GM23248 (cell line): ENCODE measurements around the gene RPAP2.

Experiments used
- EZH2 ChIP-seq: fragments of 200-600 bp; sonication (generic); IDR thresholded peaks from 2 replicates; pipeline ENCODE4 v1.6.1; 2018; ENCODE audit warnings: antibody characterized with exemption, mild to moderate bottlenecking; ENCODE audit not compliant: insufficient read depth, poor library complexity, severe bottlenecking
- EZH2phosphoT487 ChIP-seq: fragments of 200-600 bp; sonication (generic); IDR thresholded peaks from 2 replicates; pipeline ENCODE4 v1.6.1; 2018; ENCODE audit warnings: antibody characterized with exemption, moderate library complexity, mild to moderate bottlenecking, low read depth; ENCODE audit not compliant: insufficient read depth

- TF ChIP-seq EZH2: no peak
- no peak for TF ChIP-seq EZH2phosphoT487
Observed at GRCh38 chr1:92273039-92273438, 25.8 kb upstream of the RPAP2 start.
